Peyer's patch (tissue), 4 donors: ENCODE data around the gene SCFD2.

Experiments
- CTCF ChIP-seq, 6 experiments: fragments of 450-650 bp in 4 of 6; fragments of 200-600 bp in 2 of 6; sonication (generic) in 1 of 6; IDR thresholded peaks; one replicate each; pipeline ENCODE4 v1.5.1; 2017 to 2019; ENCODE audit warnings: antibody characterized with exemption in 6 of 6, mild to moderate bottlenecking in 3 of 6, moderate library complexity in 1 of 6
- POLR2A ChIP-seq, 2 donors: fragments of 450-650 bp; IDR thresholded peaks; one replicate each; pipeline ENCODE4 v1.5.1; 2017; ENCODE audit warnings: antibody characterized with exemption in 2 of 2, mild to moderate bottlenecking in 2 of 2, moderate library complexity in 2 of 2

- TF ChIP-seq CTCF (IDR thresholded peaks at IDR 0.05) (no peak), POLR2A (IDR thresholded peaks at IDR 0.05) (no peak)
Observed at GRCh38 chr4:53075162-53075785, 290.6 kb downstream of the SCFD2 start.
